Measurements from ENCODE around the gene NELL1.
"Not testable (repeated sequence)": the region's sequence is repeated elsewhere in the genome, so short reads cannot be mapped to it uniquely, and the experiment has no call there.

Gene NELL1

DNA sequence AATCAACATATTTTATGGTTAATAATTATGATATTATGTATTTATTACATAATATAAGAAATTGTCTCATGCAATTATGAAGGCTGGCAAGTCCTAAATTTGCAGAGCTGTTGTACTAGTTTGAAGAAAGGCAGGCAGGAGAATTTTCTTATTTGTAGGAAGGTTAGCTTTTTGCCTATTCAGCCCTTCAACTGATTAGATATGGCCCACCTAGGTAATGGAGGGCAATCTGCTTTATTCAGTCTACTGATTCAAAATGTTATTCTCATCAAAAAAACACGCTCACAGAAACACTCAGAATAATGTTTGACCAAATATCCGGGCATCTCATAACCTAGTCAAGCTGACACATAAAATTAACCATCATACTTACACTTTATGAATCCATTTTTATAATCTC lies 589.0 kb downstream of the NELL1 start:
- DNase-seq (ENCODE audit: low read depth): no peak
- in situ Hi-C loops (cut with HindIII; ENCODE audit: low sequenced_read_pairs): no loop called here
- TF ChIP-seq, protein P1, sequence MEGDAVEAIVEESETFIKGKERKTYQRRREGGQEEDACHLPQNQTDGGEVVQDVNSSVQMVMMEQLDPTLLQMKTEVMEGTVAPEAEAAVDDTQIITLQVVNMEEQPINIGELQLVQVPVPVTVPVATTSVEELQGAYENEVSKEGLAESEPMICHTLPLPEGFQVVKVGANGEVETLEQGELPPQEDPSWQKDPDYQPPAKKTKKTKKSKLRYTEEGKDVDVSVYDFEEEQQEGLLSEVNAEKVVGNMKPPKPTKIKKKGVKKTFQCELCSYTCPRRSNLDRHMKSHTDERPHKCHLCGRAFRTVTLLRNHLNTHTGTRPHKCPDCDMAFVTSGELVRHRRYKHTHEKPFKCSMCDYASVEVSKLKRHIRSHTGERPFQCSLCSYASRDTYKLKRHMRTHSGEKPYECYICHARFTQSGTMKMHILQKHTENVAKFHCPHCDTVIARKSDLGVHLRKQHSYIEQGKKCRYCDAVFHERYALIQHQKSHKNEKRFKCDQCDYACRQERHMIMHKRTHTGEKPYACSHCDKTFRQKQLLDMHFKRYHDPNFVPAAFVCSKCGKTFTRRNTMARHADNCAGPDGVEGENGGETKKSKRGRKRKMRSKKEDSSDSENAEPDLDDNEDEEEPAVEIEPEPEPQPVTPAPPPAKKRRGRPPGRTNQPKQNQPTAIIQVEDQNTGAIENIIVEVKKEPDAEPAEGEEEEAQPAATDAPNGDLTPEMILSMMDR (IDR thresholded peaks at IDR 0.05; ENCODE audit: low read depth, low read length, missing control alignments): no peak
- no peak overlapping the region for H3K4me3 ChIP-seq (ENCODE audit: low read depth, low read length)

DNA sequence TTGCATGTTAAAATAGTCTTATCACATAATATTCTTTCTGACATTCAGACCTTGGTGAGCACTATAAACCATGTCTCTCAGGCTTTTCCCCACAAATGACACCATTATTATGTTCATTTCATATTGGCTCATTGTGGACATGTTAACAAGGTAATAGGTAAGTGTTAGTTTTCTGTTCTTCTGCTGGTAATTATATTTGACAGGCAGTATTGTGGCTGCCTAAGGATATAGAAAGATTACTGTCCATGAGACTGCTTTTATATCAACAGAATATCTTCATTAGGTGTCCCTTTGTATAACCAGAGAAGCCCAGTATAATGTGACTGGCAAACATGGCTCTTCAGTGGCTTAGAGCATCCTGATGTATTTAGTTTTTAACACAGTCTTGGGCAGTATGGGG lies 590.7 kb downstream of the NELL1 start:
- H3K4me3 ChIP-seq (ENCODE audit: low read depth, low read length): no peak overlapping the region
- no peak for DNase-seq (ENCODE audit: low read depth)
- in situ Hi-C loops (cut with HindIII; ENCODE audit: low sequenced_read_pairs): no loop called here
- TF ChIP-seq, protein P1 (IDR thresholded peaks at IDR 0.05; ENCODE audit: low read depth, low read length, missing control alignments): no peak

DNA sequence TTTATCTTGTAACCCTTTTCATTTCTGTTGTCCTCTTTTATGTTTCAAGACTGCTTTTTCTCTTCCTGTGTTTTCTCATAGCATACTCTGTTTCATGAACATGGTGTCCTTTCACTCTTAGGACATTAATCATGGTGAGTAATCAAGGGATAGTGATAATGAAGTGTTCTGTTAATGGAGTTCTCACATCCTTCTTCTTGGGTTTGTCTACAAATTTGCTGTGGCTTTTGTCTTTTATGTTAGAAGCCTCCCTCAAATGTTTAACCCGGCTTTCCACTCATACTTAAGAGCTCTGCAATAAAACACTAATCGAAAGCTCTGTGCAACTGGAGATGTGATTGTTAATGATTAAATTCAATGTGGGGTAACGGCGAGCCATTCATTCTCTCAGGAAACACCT lies 593.6 kb downstream of the NELL1 start:
- DNase-seq (ENCODE audit: low read depth): no peak
- H3K4me3 ChIP-seq (ENCODE audit: low read depth, low read length): no peak overlapping the region
- TF ChIP-seq, protein P1 (IDR thresholded peaks at IDR 0.05; ENCODE audit: low read depth, low read length, missing control alignments): no peak
- in situ Hi-C loops (cut with HindIII; ENCODE audit: low sequenced_read_pairs): no loop called here

GRCh38 chr11:21264125-21264524 lies 594.7 kb downstream of the NELL1 start:
- H3K4me3 ChIP-seq (ENCODE audit: low read depth, low read length): no peak overlapping the region
- DNase-seq (ENCODE audit: low read depth): no peak
- TF ChIP-seq, protein P1 (IDR thresholded peaks at IDR 0.05; ENCODE audit: low read depth, low read length, missing control alignments): no peak
- in situ Hi-C loops (cut with HindIII; ENCODE audit: low sequenced_read_pairs): no loop called here

GRCh38 chr11:21268036-21268435 lies 598.6 kb downstream of the NELL1 start:
- TF ChIP-seq, protein P1 (IDR thresholded peaks at IDR 0.05; ENCODE audit: low read depth, low read length, missing control alignments): no peak
- no peak for DNase-seq (ENCODE audit: low read depth)
- in situ Hi-C loops (cut with HindIII; ENCODE audit: low sequenced_read_pairs): no loop called here
- no peak overlapping the region for H3K4me3 ChIP-seq (ENCODE audit: low read depth, low read length)

GRCh38 chr11:21272139-21272538 lies 602.8 kb downstream of the NELL1 start:
- DNase-seq (ENCODE audit: low read depth); H3K4me3 ChIP-seq (ENCODE audit: low read depth, low read length); in situ Hi-C loops (cut with HindIII; ENCODE audit: low sequenced_read_pairs): not testable (repeated sequence)

GRCh38 chr11:21278840-21279239 lies 609.5 kb downstream of the NELL1 start:
- TF ChIP-seq, protein P1 (IDR thresholded peaks at IDR 0.05; ENCODE audit: low read depth, low read length, missing control alignments): no peak
- H3K4me3 ChIP-seq (ENCODE audit: low read depth, low read length): no peak overlapping the region
- DNase-seq (ENCODE audit: low read depth): no peak
- in situ Hi-C loops (cut with HindIII; ENCODE audit: low sequenced_read_pairs): no loop called here
